H9 (cell line): ENCODE results near the gene PLD3. TPM values are rescaled to one million over a fixed set of nuclear protein-coding genes. Genes with fewer than 3 reads are reported as not detected.

Experiments
- DNase-seq: peaks from one replicate; pipeline ENCODE4 v3.0.0-alpha.2; 2017
- H2AFZ ChIP-seq: one replicate; pipeline ENCODE4 v1.6.1; 2013; ENCODE audit warnings: mild to moderate bottlenecking, low read length, control low read depth, moderate library complexity
- H2AK5ac ChIP-seq: 2 replicates; pipeline ENCODE4 v1.6.1; 2013; ENCODE audit warnings: low read length, control low read depth, mixed read lengths; ENCODE audit not compliant: insufficient read length
- H2BK120ac ChIP-seq: one replicate; pipeline ENCODE4 v1.6.1; 2013; ENCODE audit warnings: low read depth, mild to moderate bottlenecking, low read length, control low read depth, inconsistent platforms; ENCODE audit not compliant: poor library complexity, severe bottlenecking
- H2BK12ac ChIP-seq: 2 replicates; pipeline ENCODE4 v1.6.1; 2013; ENCODE audit warnings: low read length, control low read depth, mixed read lengths, low read depth; ENCODE audit not compliant: insufficient read length
- H2BK15ac ChIP-seq: 2 replicates; pipeline ENCODE4 v1.6.1; 2013; ENCODE audit warnings: low read depth, low read length, control low read depth
- H2BK20ac ChIP-seq: one replicate; pipeline ENCODE4 v1.6.1; 2013; ENCODE audit warnings: low read depth, mild to moderate bottlenecking, low read length, control low read depth, inconsistent platforms; ENCODE audit not compliant: poor library complexity, severe bottlenecking
- H2BK5ac ChIP-seq: 2 replicates; pipeline ENCODE4 v1.6.1; 2013; ENCODE audit warnings: low read length, control low read depth, mixed read lengths; ENCODE audit not compliant: insufficient read length
- H3K14ac ChIP-seq: 2 replicates; pipeline ENCODE4 v1.6.1; 2013; ENCODE audit warnings: low read length, control low read depth; ENCODE audit not compliant: insufficient read depth
- H3K18ac ChIP-seq: 2 replicates; pipeline ENCODE4 v1.6.1; 2013; ENCODE audit warnings: low read depth, mild to moderate bottlenecking, mixed read lengths, low read length, control low read depth; ENCODE audit not compliant: insufficient read length
- H3K23ac ChIP-seq: 2 replicates; pipeline ENCODE4 v1.6.1; 2013; ENCODE audit warnings: low read length, control low read depth, mixed read lengths, low read depth; ENCODE audit not compliant: insufficient read length
- H3K23me2 ChIP-seq: 2 replicates; pipeline ENCODE4 v1.6.1; 2013; ENCODE audit warnings: low read depth, mild to moderate bottlenecking, mixed read lengths, low read length, control low read depth; ENCODE audit not compliant: insufficient read length, poor library complexity, severe bottlenecking
- H3K27ac ChIP-seq: 2 replicates; pipeline ENCODE4 v1.5.1; 2013; ENCODE audit warnings: low read length, control low read depth, mixed read lengths, low read depth; ENCODE audit not compliant: insufficient read length
- H3K27me3 ChIP-seq: 2 replicates; pipeline ENCODE4 v1.6.1; 2013; ENCODE audit warnings: low read length, control low read depth, inconsistent platforms; ENCODE audit not compliant: insufficient read depth
- H3K4ac ChIP-seq: 2 replicates; pipeline ENCODE4 v1.6.1; 2013; ENCODE audit warnings: low read depth, mild to moderate bottlenecking, control low read depth, inconsistent platforms, low read length, moderate library complexity
- H3K4me1 ChIP-seq: 2 replicates; pipeline ENCODE4 v1.6.1; 2013; ENCODE audit warnings: low read length, control low read depth, inconsistent platforms; ENCODE audit not compliant: insufficient read depth
- H3K4me2 ChIP-seq: 2 replicates; pipeline ENCODE4 v1.6.1; 2013; ENCODE audit warnings: low read length, control low read depth, mixed read lengths; ENCODE audit not compliant: insufficient read length, insufficient read depth
- H3K56ac ChIP-seq: 2 replicates; pipeline ENCODE4 v1.6.1; 2013; ENCODE audit warnings: low read depth, mild to moderate bottlenecking, mixed read lengths, low read length, control low read depth; ENCODE audit not compliant: insufficient read length
- H3K79me1 ChIP-seq: 2 replicates; pipeline ENCODE4 v1.6.1; 2013; ENCODE audit warnings: low read depth, mild to moderate bottlenecking, moderate library complexity, low read length, control low read depth, inconsistent platforms; ENCODE audit not compliant: insufficient read depth, poor library complexity, severe bottlenecking
- H3K79me2 ChIP-seq: 2 replicates; pipeline ENCODE4 v1.6.1; 2013; ENCODE audit warnings: low read length, control low read depth, inconsistent platforms; ENCODE audit not compliant: insufficient read depth
- H3K9ac ChIP-seq: 2 replicates; pipeline ENCODE4 v1.6.1; 2013; ENCODE audit warnings: low read length, control low read depth, mixed read lengths; ENCODE audit not compliant: insufficient read length; ENCODE audit errors: extremely low read depth
- H3K9me3 ChIP-seq: one replicate; pipeline ENCODE4 v1.6.1; 2013; ENCODE audit warnings: low read depth, low read length, inconsistent platforms; ENCODE audit not compliant: control insufficient read depth
- H3T11ph ChIP-seq: one replicate; pipeline ENCODE4 v1.6.1; 2013; ENCODE audit warnings: mild to moderate bottlenecking, low read length, control low read depth, inconsistent platforms
- H4K20me1 ChIP-seq: one replicate; pipeline ENCODE4 v1.6.1; 2013; ENCODE audit not compliant: control insufficient read depth, insufficient read length, insufficient read depth
- H4K5ac ChIP-seq: 2 replicates; pipeline ENCODE4 v1.6.1; 2013; ENCODE audit warnings: low read depth, mild to moderate bottlenecking, mixed read lengths, low read length, control low read depth; ENCODE audit not compliant: insufficient read length
- H4K8ac ChIP-seq: replicated peaks from 2 replicates; pipeline ENCODE4 v1.6.1; 2013; ENCODE audit warnings: low read length, control low read depth, mixed read lengths, low read depth; ENCODE audit not compliant: insufficient read length
- H4K91ac ChIP-seq: 2 replicates; pipeline ENCODE4 v1.6.1; 2013; ENCODE audit warnings: low read depth, mild to moderate bottlenecking, moderate library complexity, mixed read lengths, low read length, control low read depth; ENCODE audit not compliant: insufficient read length
- H3K27ac Mint-ChIP-seq, 3 experiments: 2 replicates in 2 of 3; 3 replicates in 1 of 3; pipeline ENCODE4 v1.8.0; 2020 to 2021; ENCODE audit warnings: mixed read lengths in 3 of 3, mild to moderate bottlenecking in 1 of 3, moderate library complexity in 1 of 3
- H3K27me3 Mint-ChIP-seq: 2 replicates; pipeline ENCODE4 v1.8.0; 2021; ENCODE audit warnings: low read depth, mild to moderate bottlenecking, moderate library complexity, mixed read lengths
- H3K36me3 Mint-ChIP-seq, 3 experiments: 2 replicates in 2 of 3; 3 replicates in 1 of 3; pipeline ENCODE4 v1.8.0; 2020 to 2021; ENCODE audit warnings: low read depth in 3 of 3, mixed read lengths in 3 of 3; ENCODE audit not compliant: insufficient read depth in 1 of 3
- H3K4me1 Mint-ChIP-seq, 2 experiments: 2 replicates each; pipeline ENCODE4 v1.8.0; 2020; ENCODE audit warnings: mixed read lengths in 2 of 2
- H3K4me3 Mint-ChIP-seq, 2 experiments: 2 replicates in 1 of 2; 3 replicates in 1 of 2; pipeline ENCODE4 v1.8.0; 2020 to 2021; ENCODE audit warnings: mild to moderate bottlenecking in 2 of 2, mixed read lengths in 2 of 2, moderate library complexity in 1 of 2
- H3K9me3 Mint-ChIP-seq, 2 experiments: 2 replicates in 1 of 2; 3 replicates in 1 of 2; pipeline ENCODE4 v1.8.0; 2020; ENCODE audit warnings: mild to moderate bottlenecking in 2 of 2, mixed read lengths in 2 of 2, moderate library complexity in 1 of 2
- WGBS: extraction: QIAGEN DNeasy Blood & Tissue Kit; methylation state at CpG from one replicate; pipeline ENCODE4 v1.1.7; 2013; ENCODE audit warnings: missing lambda C conversion rate, low lambda C conversion rate, mixed read lengths; ENCODE audit not compliant: insufficient read length; ENCODE audit errors: extremely low coverage; 5-methylcytosine and 5-hydroxymethylcytosine counted together
- total RNA-seq: library from RNA; stranded (reverse); gene quantifications from 2 replicates; pipeline ENCODE4 v1.2.1, GENCODE V29; 2021
- TF ChIP-seq, protein P1 (sequence below): fragments of 200-600 bp; sonication (generic); conservative IDR thresholded peaks from 3 replicates; pipeline ENCODE4 v1.8.0; 2021; ENCODE audit warnings: antibody characterized with exemption, mild to moderate bottlenecking

PLD3 gene
- total RNA-seq, 1 experiment from 2014 or later = 194 TPM

- Histone ChIP-seq H2BK15ac (no peak overlapping the region), H3K9me3 (no peaks in the 10 kb centered on the region), H4K5ac (no peak overlapping the region), H3K23ac (no peak overlapping the region), H2BK12ac (no peak overlapping the region), H3K27ac (no peak overlapping the region), H2AFZ (no peak overlapping the region), H3K79me1 (no peaks in the 10 kb centered on the region), H4K8ac (no peak overlapping the region), H3K4ac (no peak overlapping the region), H3T11ph (no peak overlapping the region), H3K4me1 (no peaks in the 10 kb centered on the region), H3K27me3 (no peaks in the 10 kb centered on the region), H3K9ac (no peak overlapping the region), H4K91ac (no peak overlapping the region), H3K79me2 (no peaks in the 10 kb centered on the region), H3K18ac (no peak overlapping the region), H2AK5ac (no peak overlapping the region), H2BK20ac (no peak overlapping the region), H2BK5ac (no peak overlapping the region), H2BK120ac (no peak overlapping the region), H3K4me2 (no peak overlapping the region), H4K20me1 (no peaks in the 10 kb centered on the region), H3K14ac (no peak overlapping the region), H3K23me2 (no peaks in the 10 kb centered on the region), H3K56ac (no peak overlapping the region)
- WGBS = no CpG with 5 or more reads among the region's 9 CpGs
- TF ChIP-seq, protein P1, sequence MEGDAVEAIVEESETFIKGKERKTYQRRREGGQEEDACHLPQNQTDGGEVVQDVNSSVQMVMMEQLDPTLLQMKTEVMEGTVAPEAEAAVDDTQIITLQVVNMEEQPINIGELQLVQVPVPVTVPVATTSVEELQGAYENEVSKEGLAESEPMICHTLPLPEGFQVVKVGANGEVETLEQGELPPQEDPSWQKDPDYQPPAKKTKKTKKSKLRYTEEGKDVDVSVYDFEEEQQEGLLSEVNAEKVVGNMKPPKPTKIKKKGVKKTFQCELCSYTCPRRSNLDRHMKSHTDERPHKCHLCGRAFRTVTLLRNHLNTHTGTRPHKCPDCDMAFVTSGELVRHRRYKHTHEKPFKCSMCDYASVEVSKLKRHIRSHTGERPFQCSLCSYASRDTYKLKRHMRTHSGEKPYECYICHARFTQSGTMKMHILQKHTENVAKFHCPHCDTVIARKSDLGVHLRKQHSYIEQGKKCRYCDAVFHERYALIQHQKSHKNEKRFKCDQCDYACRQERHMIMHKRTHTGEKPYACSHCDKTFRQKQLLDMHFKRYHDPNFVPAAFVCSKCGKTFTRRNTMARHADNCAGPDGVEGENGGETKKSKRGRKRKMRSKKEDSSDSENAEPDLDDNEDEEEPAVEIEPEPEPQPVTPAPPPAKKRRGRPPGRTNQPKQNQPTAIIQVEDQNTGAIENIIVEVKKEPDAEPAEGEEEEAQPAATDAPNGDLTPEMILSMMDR = no peak
- Mint-ChIP-seq H3K36me3 (no peaks in the 10 kb centered on the region; a peak in 1 of 7 replicates), H3K4me1 (peaks cover 2 to 3% of the 10 kb centered on the region in 2 experiments; a peak in 3 of 4 replicates), H3K27ac (0 out of 7 replicates have a peak overlapping the region, but pooled peaks of 1 of the 3 experiments have one; percentile 35), H3K9me3 (no peaks in the 10 kb centered on the region), H3K27me3 (no peaks in the 10 kb centered on the region), H3K4me3 (no peak overlapping the region; a peak in 2 of 5 replicates)
- no peak for DNase-seq
Measured at GRCh38 chr19:40355975-40356680, 7.6 kb downstream of the PLD3 start.
